Measurements from ENCODE around the gene CHCHD5.

- TF ChIP-seq CTCF (IDR thresholded peaks at IDR 0.05; ENCODE audit: insufficient read depth, low read length) (no peak), POLR2AphosphoS5 (IDR thresholded peaks at IDR 0.05; ENCODE audit: low read depth) (no peak), GABPA (IDR thresholded peaks at IDR 0.05; ENCODE audit: low read depth) (no peak)
- TF ChIP-seq, protein P1, sequence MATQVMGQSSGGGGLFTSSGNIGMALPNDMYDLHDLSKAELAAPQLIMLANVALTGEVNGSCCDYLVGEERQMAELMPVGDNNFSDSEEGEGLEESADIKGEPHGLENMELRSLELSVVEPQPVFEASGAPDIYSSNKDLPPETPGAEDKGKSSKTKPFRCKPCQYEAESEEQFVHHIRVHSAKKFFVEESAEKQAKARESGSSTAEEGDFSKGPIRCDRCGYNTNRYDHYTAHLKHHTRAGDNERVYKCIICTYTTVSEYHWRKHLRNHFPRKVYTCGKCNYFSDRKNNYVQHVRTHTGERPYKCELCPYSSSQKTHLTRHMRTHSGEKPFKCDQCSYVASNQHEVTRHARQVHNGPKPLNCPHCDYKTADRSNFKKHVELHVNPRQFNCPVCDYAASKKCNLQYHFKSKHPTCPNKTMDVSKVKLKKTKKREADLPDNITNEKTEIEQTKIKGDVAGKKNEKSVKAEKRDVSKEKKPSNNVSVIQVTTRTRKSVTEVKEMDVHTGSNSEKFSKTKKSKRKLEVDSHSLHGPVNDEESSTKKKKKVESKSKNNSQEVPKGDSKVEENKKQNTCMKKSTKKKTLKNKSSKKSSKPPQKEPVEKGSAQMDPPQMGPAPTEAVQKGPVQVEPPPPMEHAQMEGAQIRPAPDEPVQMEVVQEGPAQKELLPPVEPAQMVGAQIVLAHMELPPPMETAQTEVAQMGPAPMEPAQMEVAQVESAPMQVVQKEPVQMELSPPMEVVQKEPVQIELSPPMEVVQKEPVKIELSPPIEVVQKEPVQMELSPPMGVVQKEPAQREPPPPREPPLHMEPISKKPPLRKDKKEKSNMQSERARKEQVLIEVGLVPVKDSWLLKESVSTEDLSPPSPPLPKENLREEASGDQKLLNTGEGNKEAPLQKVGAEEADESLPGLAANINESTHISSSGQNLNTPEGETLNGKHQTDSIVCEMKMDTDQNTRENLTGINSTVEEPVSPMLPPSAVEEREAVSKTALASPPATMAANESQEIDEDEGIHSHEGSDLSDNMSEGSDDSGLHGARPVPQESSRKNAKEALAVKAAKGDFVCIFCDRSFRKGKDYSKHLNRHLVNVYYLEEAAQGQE (IDR thresholded peaks at IDR 0.05; ENCODE audit: insufficient replicate concordance, low read depth), result no peak
Measured at GRCh38 chr2:112566104-112566503, 18.3 kb upstream of the CHCHD5 start.
